Liver (tissue), 9 donors: ENCODE results near the gene PLEKHG4. TPM values are rescaled to one million over a fixed set of nuclear protein-coding genes. Genes with fewer than 3 reads are reported as not detected.

Experiments used
- DNase-seq: peaks from one replicate; pipeline ENCODE4 v3.0.0-alpha.2; 2017; ENCODE audit warnings: low spot score
- H3K27ac ChIP-seq, 2 donors: one replicate each; pipeline ENCODE4 v1.7.0; 2013; ENCODE audit warnings: inconsistent platforms in 2 of 2, low read length in 2 of 2, control low read depth in 1 of 2, low read depth in 1 of 2, mild to moderate bottlenecking in 1 of 2
- H3K27me3 ChIP-seq, 4 donors: one replicate each; pipeline versions ENCODE4 v1.6.1 to v1.7.0; 2013; ENCODE audit warnings: low read length in 3 of 4, inconsistent platforms in 1 of 4, mild to moderate bottlenecking in 1 of 4, moderate library complexity in 1 of 4; ENCODE audit not compliant: control insufficient read depth in 4 of 4, insufficient read depth in 4 of 4
- H3K36me3 ChIP-seq, 4 donors: one replicate each; pipeline versions ENCODE4 v1.6.1 to v1.7.0; 2013; ENCODE audit warnings: low read length in 3 of 4, mild to moderate bottlenecking in 3 of 4, low read depth in 1 of 4, moderate library complexity in 1 of 4; ENCODE audit not compliant: control insufficient read depth in 4 of 4, insufficient read depth in 3 of 4
- H3K4me1 ChIP-seq, 4 donors: one replicate each; pipeline versions ENCODE4 v1.6.1 to v1.7.0; 2013; ENCODE audit warnings: low read length in 3 of 4, mild to moderate bottlenecking in 3 of 4, moderate library complexity in 1 of 4; ENCODE audit not compliant: control insufficient read depth in 4 of 4, insufficient read depth in 4 of 4
- H3K4me3 ChIP-seq, 3 donors: one replicate each; pipeline versions ENCODE4 v1.6.1 to v1.7.0; 2013; ENCODE audit warnings: low read length in 3 of 3, control low read depth in 1 of 3, low read depth in 1 of 3, mild to moderate bottlenecking in 1 of 3
- H3K9ac ChIP-seq, 2 donors: one replicate each; pipeline ENCODE4 v1.7.0; 2013; ENCODE audit warnings: low read length in 2 of 2, mild to moderate bottlenecking in 2 of 2, moderate library complexity in 2 of 2, control low read depth in 1 of 2, low read depth in 1 of 2
- H3K9me3 ChIP-seq, 4 donors: one replicate each; pipeline versions ENCODE4 v1.6.1 to v1.7.0; 2013; ENCODE audit warnings: low read length in 3 of 4; ENCODE audit not compliant: control insufficient read depth in 4 of 4
- EGR1 ChIP-seq, 2 donors: IDR thresholded peaks; 2 replicates each; pipeline ENCODE4 v1.6.1; 2016 to 2018; ENCODE audit warnings: antibody characterized with exemption in 2 of 2, low read depth in 2 of 2
- FOXA1 ChIP-seq: IDR thresholded peaks from 2 replicates; pipeline ENCODE4 v1.6.1; 2016; ENCODE audit warnings: antibody characterized with exemption
- FOXA2 ChIP-seq: IDR thresholded peaks from 2 replicates; pipeline ENCODE4 v1.6.1; 2016; ENCODE audit warnings: antibody characterized with exemption
- GABPA ChIP-seq, 2 donors: IDR thresholded peaks in 1 of 2; conservative IDR thresholded peaks in 1 of 2; 2 replicates each; pipeline ENCODE4 v1.6.1; 2016; ENCODE audit warnings: antibody characterized with exemption in 2 of 2, mild to moderate bottlenecking in 1 of 2, moderate library complexity in 1 of 2
- HNF4A ChIP-seq, 2 donors: conservative IDR thresholded peaks; 2 replicates each; pipeline ENCODE4 v1.6.1; 2016; ENCODE audit warnings: antibody characterized with exemption in 2 of 2, mild to moderate bottlenecking in 2 of 2
- JUND ChIP-seq, 2 donors: IDR thresholded peaks; 2 replicates each; pipeline ENCODE4 v1.6.1; 2016; ENCODE audit warnings: antibody characterized with exemption in 2 of 2
- MAX ChIP-seq: IDR thresholded peaks from 2 replicates; pipeline ENCODE4 v1.6.1; 2016; ENCODE audit warnings: antibody characterized with exemption
- NR2F2 ChIP-seq: IDR thresholded peaks from 2 replicates; pipeline ENCODE4 v1.6.1; 2016; ENCODE audit warnings: antibody characterized with exemption
- RAD21 ChIP-seq, 2 donors: IDR thresholded peaks; 2 replicates each; pipeline ENCODE4 v1.6.1; 2016; ENCODE audit warnings: antibody characterized with exemption in 2 of 2, mild to moderate bottlenecking in 2 of 2
- RXRA ChIP-seq, 2 donors: IDR thresholded peaks; 2 replicates each; pipeline ENCODE4 v1.6.1; 2017 to 2018; ENCODE audit warnings: antibody characterized with exemption in 2 of 2, mild to moderate bottlenecking in 1 of 2
- SP1 ChIP-seq: IDR thresholded peaks from 2 replicates; pipeline ENCODE4 v1.6.1; 2018; ENCODE audit warnings: antibody characterized with exemption, mild to moderate bottlenecking
- TAF1 ChIP-seq: conservative IDR thresholded peaks from 2 replicates; pipeline ENCODE4 v1.6.1; 2016; ENCODE audit warnings: antibody characterized with exemption, mild to moderate bottlenecking
- YY1 ChIP-seq: IDR thresholded peaks from 2 replicates; pipeline ENCODE4 v1.6.1; 2016; ENCODE audit warnings: antibody characterized with exemption, mild to moderate bottlenecking
- WGBS: extraction: QIAGEN DNeasy Blood & Tissue Kit; methylation state at CpG from one replicate; pipeline ENCODE4 v1.1.7; 2013; 5-methylcytosine and 5-hydroxymethylcytosine counted together
- polyA plus RNA-seq, 2 donors: library from polyadenylated mRNA; stranded (reverse) in 1 of 2; unstranded in 1 of 2; fragments of 200-250 nt in 1 of 2; fragments of >200 nt in 1 of 2; fragmentation: Nextera tagmentation in 1 of 2; extraction: Ambion mirVana in 1 of 2; gene quantifications; one replicate each; pipeline versions ENCODE4 v1.2.1 to v1.2.3, GENCODE V29; 2013 to 2015
- total RNA-seq, 2 donors: library from RNA; depleted of rRNA; stranded (reverse); fragments of >200 nt; gene quantifications; one replicate each; pipeline ENCODE4 v1.2.3, GENCODE V29; 2014
- TF ChIP-seq, protein P1 (sequence below): IDR thresholded peaks from 2 replicates; pipeline ENCODE4 v1.6.1; 2016; ENCODE audit warnings: antibody characterized with exemption
- TF ChIP-seq, protein P2 (sequence below): IDR thresholded peaks from 2 replicates; pipeline ENCODE4 v1.6.1; 2016; ENCODE audit warnings: antibody characterized with exemption
- TF ChIP-seq, protein P3 (sequence below): fragments of 150-350 bp; IDR thresholded peaks from 2 replicates; pipeline ENCODE4 v1.5.1; 2017; ENCODE audit warnings: improper control_type of control experiment, low read depth, low read length; ENCODE audit not compliant: missing input control
- TF ChIP-seq, protein P4 (sequence below): IDR thresholded peaks from 2 replicates; pipeline ENCODE4 v1.6.1; 2016; ENCODE audit warnings: antibody characterized with exemption, mild to moderate bottlenecking
- donor health status: healthy.
- donor health status: healthy.
- donor health status: healthy.
- donor health status: healthy.
- donor health status: healthy.

Gene PLEKHG4
- total and polyA plus RNA-seq, 4 donors: 0.21 to 2.6 (median 0.68) TPM

- H3K9ac ChIP-seq: no peak overlapping the region
- TF ChIP-seq, protein P1, sequence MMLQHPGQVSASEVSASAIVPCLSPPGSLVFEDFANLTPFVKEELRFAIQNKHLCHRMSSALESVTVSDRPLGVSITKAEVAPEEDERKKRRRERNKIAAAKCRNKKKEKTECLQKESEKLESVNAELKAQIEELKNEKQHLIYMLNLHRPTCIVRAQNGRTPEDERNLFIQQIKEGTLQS: no peak
- no peak for TF ChIP-seq TAF1
- no peak for TF ChIP-seq HNF4A (conservative IDR thresholded peaks at IDR 0.05)
- TF ChIP-seq NR2F2: no peak
- no peak for TF ChIP-seq FOXA2
- no peak for TF ChIP-seq GABPA (IDR thresholded peaks at IDR 0.05 in 1 of 2, conservative IDR thresholded peaks at IDR 0.05 in 1 of 2)
- TF ChIP-seq, protein P2, sequence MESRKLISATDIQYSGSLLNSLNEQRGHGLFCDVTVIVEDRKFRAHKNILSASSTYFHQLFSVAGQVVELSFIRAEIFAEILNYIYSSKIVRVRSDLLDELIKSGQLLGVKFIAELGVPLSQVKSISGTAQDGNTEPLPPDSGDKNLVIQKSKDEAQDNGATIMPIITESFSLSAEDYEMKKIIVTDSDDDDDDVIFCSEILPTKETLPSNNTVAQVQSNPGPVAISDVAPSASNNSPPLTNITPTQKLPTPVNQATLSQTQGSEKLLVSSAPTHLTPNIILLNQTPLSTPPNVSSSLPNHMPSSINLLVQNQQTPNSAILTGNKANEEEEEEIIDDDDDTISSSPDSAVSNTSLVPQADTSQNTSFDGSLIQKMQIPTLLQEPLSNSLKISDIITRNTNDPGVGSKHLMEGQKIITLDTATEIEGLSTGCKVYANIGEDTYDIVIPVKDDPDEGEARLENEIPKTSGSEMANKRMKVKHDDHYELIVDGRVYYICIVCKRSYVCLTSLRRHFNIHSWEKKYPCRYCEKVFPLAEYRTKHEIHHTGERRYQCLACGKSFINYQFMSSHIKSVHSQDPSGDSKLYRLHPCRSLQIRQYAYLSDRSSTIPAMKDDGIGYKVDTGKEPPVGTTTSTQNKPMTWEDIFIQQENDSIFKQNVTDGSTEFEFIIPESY: no peak
- no peak for TF ChIP-seq RXRA (IDR thresholded peaks at IDR 0.05)
- TF ChIP-seq EGR1 (IDR thresholded peaks at IDR 0.05; ENCODE audit: low read depth in 2 of 2): no peak
- TF ChIP-seq MAX: no peak
- TF ChIP-seq, protein P3, sequence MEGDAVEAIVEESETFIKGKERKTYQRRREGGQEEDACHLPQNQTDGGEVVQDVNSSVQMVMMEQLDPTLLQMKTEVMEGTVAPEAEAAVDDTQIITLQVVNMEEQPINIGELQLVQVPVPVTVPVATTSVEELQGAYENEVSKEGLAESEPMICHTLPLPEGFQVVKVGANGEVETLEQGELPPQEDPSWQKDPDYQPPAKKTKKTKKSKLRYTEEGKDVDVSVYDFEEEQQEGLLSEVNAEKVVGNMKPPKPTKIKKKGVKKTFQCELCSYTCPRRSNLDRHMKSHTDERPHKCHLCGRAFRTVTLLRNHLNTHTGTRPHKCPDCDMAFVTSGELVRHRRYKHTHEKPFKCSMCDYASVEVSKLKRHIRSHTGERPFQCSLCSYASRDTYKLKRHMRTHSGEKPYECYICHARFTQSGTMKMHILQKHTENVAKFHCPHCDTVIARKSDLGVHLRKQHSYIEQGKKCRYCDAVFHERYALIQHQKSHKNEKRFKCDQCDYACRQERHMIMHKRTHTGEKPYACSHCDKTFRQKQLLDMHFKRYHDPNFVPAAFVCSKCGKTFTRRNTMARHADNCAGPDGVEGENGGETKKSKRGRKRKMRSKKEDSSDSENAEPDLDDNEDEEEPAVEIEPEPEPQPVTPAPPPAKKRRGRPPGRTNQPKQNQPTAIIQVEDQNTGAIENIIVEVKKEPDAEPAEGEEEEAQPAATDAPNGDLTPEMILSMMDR: no peak
- no peak for TF ChIP-seq RAD21 (IDR thresholded peaks at IDR 0.05)
- no peak for TF ChIP-seq JUND (IDR thresholded peaks at IDR 0.05)
- TF ChIP-seq FOXA1: no peak
- no peak for TF ChIP-seq SP1
- no peaks in the 10 kb centered on the region for H3K36me3 ChIP-seq
- H3K4me1 ChIP-seq: no peaks in the 10 kb centered on the region
- no peak for DNase-seq
- WGBS: 66% methylated on average over 5 of the region's 5 CpGs
- no peak overlapping the region for H3K4me3 ChIP-seq
- no peaks in the 10 kb centered on the region for H3K27me3 ChIP-seq
- H3K27ac ChIP-seq: no peak overlapping the region
- no peaks in the 10 kb centered on the region for H3K9me3 ChIP-seq
Measured at GRCh38 chr16:67269766-67270165, 9.6 kb upstream of the PLEKHG4 start.

- no peak overlapping the region for H3K9ac ChIP-seq
- no peak for DNase-seq
- no peaks in the 10 kb centered on the region for H3K36me3 ChIP-seq
- H3K4me1 ChIP-seq: no peaks in the 10 kb centered on the region
- H3K4me3 ChIP-seq: no peak overlapping the region
- H3K9me3 ChIP-seq: no peaks in the 10 kb centered on the region
- H3K27ac ChIP-seq: no peak overlapping the region
- 88% methylated on average over 11 of the region's 11 CpGs for WGBS
- TF ChIP-seq YY1: no peak
- TF ChIP-seq RXRA (IDR thresholded peaks at IDR 0.05): no peak
- no peak for TF ChIP-seq JUND (IDR thresholded peaks at IDR 0.05)
- TF ChIP-seq, protein P2: no peak
- no peak for TF ChIP-seq NR2F2
- TF ChIP-seq RAD21 (IDR thresholded peaks at IDR 0.05): no peak
- no peak for TF ChIP-seq GABPA (IDR thresholded peaks at IDR 0.05 in 1 of 2, conservative IDR thresholded peaks at IDR 0.05 in 1 of 2)
- TF ChIP-seq, protein P4, sequence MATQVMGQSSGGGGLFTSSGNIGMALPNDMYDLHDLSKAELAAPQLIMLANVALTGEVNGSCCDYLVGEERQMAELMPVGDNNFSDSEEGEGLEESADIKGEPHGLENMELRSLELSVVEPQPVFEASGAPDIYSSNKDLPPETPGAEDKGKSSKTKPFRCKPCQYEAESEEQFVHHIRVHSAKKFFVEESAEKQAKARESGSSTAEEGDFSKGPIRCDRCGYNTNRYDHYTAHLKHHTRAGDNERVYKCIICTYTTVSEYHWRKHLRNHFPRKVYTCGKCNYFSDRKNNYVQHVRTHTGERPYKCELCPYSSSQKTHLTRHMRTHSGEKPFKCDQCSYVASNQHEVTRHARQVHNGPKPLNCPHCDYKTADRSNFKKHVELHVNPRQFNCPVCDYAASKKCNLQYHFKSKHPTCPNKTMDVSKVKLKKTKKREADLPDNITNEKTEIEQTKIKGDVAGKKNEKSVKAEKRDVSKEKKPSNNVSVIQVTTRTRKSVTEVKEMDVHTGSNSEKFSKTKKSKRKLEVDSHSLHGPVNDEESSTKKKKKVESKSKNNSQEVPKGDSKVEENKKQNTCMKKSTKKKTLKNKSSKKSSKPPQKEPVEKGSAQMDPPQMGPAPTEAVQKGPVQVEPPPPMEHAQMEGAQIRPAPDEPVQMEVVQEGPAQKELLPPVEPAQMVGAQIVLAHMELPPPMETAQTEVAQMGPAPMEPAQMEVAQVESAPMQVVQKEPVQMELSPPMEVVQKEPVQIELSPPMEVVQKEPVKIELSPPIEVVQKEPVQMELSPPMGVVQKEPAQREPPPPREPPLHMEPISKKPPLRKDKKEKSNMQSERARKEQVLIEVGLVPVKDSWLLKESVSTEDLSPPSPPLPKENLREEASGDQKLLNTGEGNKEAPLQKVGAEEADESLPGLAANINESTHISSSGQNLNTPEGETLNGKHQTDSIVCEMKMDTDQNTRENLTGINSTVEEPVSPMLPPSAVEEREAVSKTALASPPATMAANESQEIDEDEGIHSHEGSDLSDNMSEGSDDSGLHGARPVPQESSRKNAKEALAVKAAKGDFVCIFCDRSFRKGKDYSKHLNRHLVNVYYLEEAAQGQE: no peak
- TF ChIP-seq, protein P3: no peak
- H3K27me3 ChIP-seq: no peaks in the 10 kb centered on the region
Measured at GRCh38 chr16:67270931-67271338, 8.4 kb upstream of the PLEKHG4 start.
